ENCODE data around the gene WDHD1. TPM values are rescaled to one million over a fixed set of nuclear protein-coding genes. Genes with fewer than 3 reads are reported as not detected.
"Not testable (repeated sequence)": the region's sequence is repeated elsewhere in the genome, so short reads cannot be mapped to it uniquely, and the experiment has no call there.

WDHD1 gene
- total and polyA plus RNA-seq, 2 of the 4 experiments (the other 2 are of a cell fraction) = 4.4 to 13.1 TPM

DNA sequence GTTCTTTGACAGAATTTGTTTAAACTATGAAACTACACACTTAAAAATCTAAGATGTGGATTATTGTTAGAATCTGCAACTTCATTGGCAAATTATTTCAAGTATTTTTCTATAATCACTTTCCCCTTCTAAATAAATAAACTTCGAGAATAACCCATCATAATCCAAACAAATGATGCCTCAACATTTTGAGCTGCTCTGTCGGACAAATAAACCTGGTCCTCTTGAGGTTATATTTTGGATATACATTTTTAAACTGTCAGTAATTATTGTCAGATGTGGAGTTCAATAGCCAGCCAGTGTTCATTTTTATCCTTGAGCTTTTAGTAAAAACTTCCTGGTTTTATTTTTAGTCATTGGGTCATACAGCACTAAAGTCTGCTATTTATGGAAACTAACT is 38.0 kb upstream of the WDHD1 start:
- H2AFZ ChIP-seq (replicated peaks; ENCODE audit: low read length, poor library complexity); H4K91ac ChIP-seq (ENCODE audit: insufficient read depth, low read depth, low read length); H3K4me2 ChIP-seq (ENCODE audit: low read depth, low read length); H2BK20ac ChIP-seq (ENCODE audit: low read depth, low read length); H2AK9ac ChIP-seq (replicated peaks; ENCODE audit: low read depth, low read length, poor library complexity); H2BK15ac ChIP-seq (ENCODE audit: low read depth, low read length); H3K4me3 ChIP-seq (ENCODE audit: insufficient read depth, low read depth, low read length); H3K4ac ChIP-seq (ENCODE audit: low read depth, low read length); H4K5ac ChIP-seq (ENCODE audit: low read depth, low read length); H2BK120ac ChIP-seq (ENCODE audit: low read depth, low read length); H3K23ac ChIP-seq (ENCODE audit: low read depth, low read length); dilution Hi-C loops (cut with HindIII; ENCODE audit: low sequenced_read_pairs, unreplicated experiment); H2AK5ac ChIP-seq (ENCODE audit: low read depth, low read length); BruUV-seq (replicated peaks); H3K9me1 ChIP-seq (ENCODE audit: insufficient read depth, low read length); H3K14ac ChIP-seq (replicated peaks; ENCODE audit: low read depth, low read length); H2BK5ac ChIP-seq (ENCODE audit: low read depth, low read length, poor library complexity, severe bottlenecking); H3K27ac ChIP-seq (ENCODE audit: insufficient read depth, low read length); H3K4me1 ChIP-seq (ENCODE audit: control insufficient read depth, insufficient read depth, low read length); H3K18ac ChIP-seq (ENCODE audit: low read depth, low read length); H3K9me3 ChIP-seq (ENCODE audit: control insufficient read depth, insufficient read depth, low read length); intact Hi-C loops (cut with micrococcal nuclease); H3K9ac ChIP-seq (ENCODE audit: low read depth, low read length); H3K27me3 ChIP-seq (ENCODE audit: control insufficient read depth, insufficient read depth, low read length); POLR2A ChIA-PET (ENCODE audit: unreplicated experiment); H4K8ac ChIP-seq (ENCODE audit: low read depth in 2 of 2, low read length in 2 of 2); H3K56ac ChIP-seq (ENCODE audit: extremely low read depth, insufficient read depth, low read length); in situ Hi-C loops (cut with MboI; ENCODE audit: low sequenced_read_pairs): not testable (repeated sequence)
- CTCF ChIA-PET = interaction anchor here (0.9 kb wide), 1 partner anchor 14 kb away, joined by 3 read pairs; no protein-coding TSS in a partner anchor
- H3K79me1 ChIP-seq (ENCODE audit: low read depth in 1 of 2, low read length in 2 of 2) = peaks cover 16 to 60% of the 10 kb centered on the region in 2 experiments
- WGBS, 2 experiments (ENCODE audit: extremely low coverage in 2 of 2, insufficient read length in 1 of 2) = no CpG with 5 or more reads among the region's 2 CpGs
- peak; percentile 71 for ATAC-seq (ENCODE audit: low read depth)
- peak; percentile 62 for DNase-seq
- peaks cover 26% of the 10 kb centered on the region for H3K36me3 ChIP-seq (ENCODE audit: control insufficient read depth, insufficient read depth, low read length)
- peaks cover 47% of the 10 kb centered on the region for H4K20me1 ChIP-seq (ENCODE audit: insufficient read depth, low read length)

Measured in IMR-90 (cell line).